Endothelial cell (in vitro differentiated cells): Measurements from ENCODE around the gene SMIM30. TPM values are rescaled to one million over a fixed set of nuclear protein-coding genes. Genes with fewer than 3 reads are reported as not detected.

Source experiments
- DNase-seq: peaks from one replicate; pipeline ENCODE4 v3.0.0; 2021; ENCODE audit warnings: low spot score
- H3K27ac Mint-ChIP-seq: one replicate; pipeline ENCODE4 v1.8.0; 2021; ENCODE audit warnings: mixed read lengths, inconsistent platforms; ENCODE audit not compliant: unreplicated experiment
- H3K27me3 Mint-ChIP-seq: one replicate; pipeline ENCODE4 v1.8.0; 2021; ENCODE audit warnings: mild to moderate bottlenecking, moderate library complexity, mixed read lengths, inconsistent platforms; ENCODE audit not compliant: unreplicated experiment
- H3K36me3 Mint-ChIP-seq: one replicate; pipeline ENCODE4 v1.8.0; 2021; ENCODE audit warnings: mild to moderate bottlenecking, low read depth, mixed read lengths, inconsistent platforms; ENCODE audit not compliant: unreplicated experiment
- H3K4me1 Mint-ChIP-seq: one replicate; pipeline ENCODE4 v1.8.0; 2021; ENCODE audit warnings: mild to moderate bottlenecking, mixed read lengths, inconsistent platforms; ENCODE audit not compliant: unreplicated experiment
- H3K4me3 Mint-ChIP-seq: one replicate; pipeline ENCODE4 v1.8.0; 2021; ENCODE audit warnings: mild to moderate bottlenecking, mixed read lengths, inconsistent platforms; ENCODE audit not compliant: unreplicated experiment
- H3K9me3 Mint-ChIP-seq: one replicate; pipeline ENCODE4 v1.8.0; 2021; ENCODE audit warnings: mixed read lengths, inconsistent platforms; ENCODE audit not compliant: unreplicated experiment
- CTCF ChIP-seq: fragments of 200-600 bp; sonication (generic); IDR thresholded peaks from one replicate; pipeline ENCODE4 v1.5.0; 2021; ENCODE audit warnings: antibody characterized with exemption; ENCODE audit not compliant: unreplicated experiment
- total RNA-seq: library from RNA; stranded (reverse); fragmentation: NEBNext Ultra II Directional; extraction: Animal tissue kit (Norgen Biotek cat#: 25700); gene quantifications from one replicate; pipeline ENCODE4 v1.2.1, GENCODE V29; 2021; ENCODE audit not compliant: unreplicated experiment

Gene SMIM30
- total RNA-seq, 1 donor from 2014 or later, result 36.1 TPM

GRCh38 chr7:113071465-113071864 lies 46.9 kb downstream of the SMIM30 start:
- Mint-ChIP-seq H3K27ac (no peak overlapping the region), H3K27me3 (peaks cover 5% of the 10 kb centered on the region), H3K9me3 (no peaks in the 10 kb centered on the region), H3K4me3 (no peak overlapping the region), H3K36me3 (no peaks in the 10 kb centered on the region), H3K4me1 (peaks cover 7% of the 10 kb centered on the region)
- no peak for TF ChIP-seq CTCF
- DNase-seq, result no peak

Other genes starting within 250 kb of the SMIM30 start
- gene GPR85, start 31.7 kb downstream of the SMIM30 start, total RNA-seq, result 3.0 TPM